NCI-H345 (cell line): ENCODE data around the gene SLC9A5.

Experiments used
- DNase-seq: peaks from one replicate; lab custom pipeline; 2025; lab: John Stamatoyannopoulos, UW

The SLC9A5 gene

DNA sequence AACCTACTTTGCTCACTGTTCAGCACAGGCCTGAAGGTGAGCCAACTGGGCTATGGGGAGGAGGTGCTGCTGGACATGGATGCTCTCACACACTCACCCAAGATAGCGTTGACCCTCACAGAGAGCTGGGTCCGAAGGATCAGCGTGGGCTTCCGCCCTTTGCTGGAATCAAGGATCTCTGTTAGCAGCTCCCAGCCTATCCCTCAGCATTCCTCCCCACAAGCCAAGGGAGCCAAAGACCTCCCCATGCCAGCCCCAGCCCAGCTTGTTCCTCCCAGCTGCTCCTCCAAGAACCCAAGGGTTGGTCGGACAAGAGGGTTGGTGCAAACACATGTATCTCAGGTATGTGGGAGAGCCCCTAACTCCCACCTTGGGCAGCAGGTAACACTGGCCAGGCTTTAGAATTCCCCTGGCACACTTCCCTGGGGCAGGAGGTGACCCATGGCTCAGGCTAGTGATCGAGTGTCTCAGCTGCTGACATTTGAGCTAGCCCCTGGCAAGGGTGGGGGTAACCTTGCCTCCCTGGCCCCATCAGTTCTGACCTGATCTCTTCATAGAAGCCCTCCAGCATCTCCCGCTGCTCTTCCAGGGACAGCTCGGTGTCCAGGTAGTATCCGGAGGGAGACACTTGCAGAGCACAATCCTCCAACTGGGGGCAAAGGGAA, 9.8 kb upstream of the SLC9A5 start:
- DNase-seq: no peak

DNA sequence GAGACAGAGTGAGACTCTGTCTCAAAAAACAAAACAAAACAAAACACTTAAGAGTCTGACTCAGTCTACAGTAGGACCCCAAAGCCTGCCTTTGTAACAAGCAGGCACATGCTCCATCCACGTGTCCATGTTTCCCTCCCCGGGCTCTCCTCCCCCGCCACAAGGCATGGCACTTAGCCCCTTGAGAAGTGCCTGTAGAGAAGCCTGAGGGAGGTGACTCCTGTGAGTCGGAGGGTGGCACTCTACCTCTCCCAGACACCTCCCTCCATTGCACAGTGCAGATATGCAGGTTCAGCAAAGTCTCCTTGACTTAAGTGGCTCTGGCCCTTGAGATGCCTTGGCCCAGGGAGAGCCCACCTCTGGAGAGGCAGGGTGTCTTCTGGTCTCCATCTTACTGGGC, 8.3 kb upstream of the SLC9A5 start:
- DNase-seq: no peak

DNA sequence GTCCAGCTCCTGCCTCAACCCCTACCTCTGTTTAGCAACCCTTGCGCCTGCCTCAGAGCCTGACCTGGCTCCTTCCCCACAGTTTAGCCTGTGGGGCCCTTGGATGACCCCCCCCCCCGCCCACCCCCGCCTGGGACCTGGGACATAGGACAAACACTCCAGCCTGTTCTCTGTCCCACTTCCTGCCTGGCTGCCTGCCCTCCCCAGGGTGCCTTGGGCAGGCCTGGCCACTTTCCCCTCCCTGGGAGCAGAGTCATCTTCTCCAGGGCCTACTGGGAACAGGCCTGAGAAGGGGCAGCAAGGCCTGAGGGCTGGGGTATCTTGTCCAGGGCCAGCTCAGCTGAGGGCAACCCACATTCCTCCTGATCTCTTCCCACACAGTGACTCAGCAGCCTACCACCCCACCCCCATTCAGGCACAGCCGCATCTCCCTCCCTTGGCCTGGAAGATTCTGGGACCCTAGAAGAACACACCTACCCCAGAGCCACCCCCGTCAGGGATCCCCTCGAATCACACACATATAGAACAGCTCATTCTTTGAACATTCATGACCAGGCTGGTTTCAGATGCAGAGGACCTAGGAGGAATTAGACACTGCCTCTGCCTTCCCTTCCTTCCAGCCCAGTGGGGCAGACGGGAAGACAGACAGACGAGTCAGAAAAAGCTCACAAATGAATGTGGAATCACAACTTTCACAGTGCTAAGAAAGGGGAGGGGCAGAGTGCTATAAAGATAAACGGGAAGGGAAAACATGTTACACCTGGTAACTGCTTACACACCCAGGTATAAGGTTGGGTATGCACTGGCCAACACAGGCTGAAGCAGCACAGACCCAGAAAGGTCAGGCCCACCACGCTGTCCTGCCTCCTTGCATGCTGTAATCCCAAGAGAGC, 7.5 kb upstream of the SLC9A5 start:
- no peak for DNase-seq

DNA sequence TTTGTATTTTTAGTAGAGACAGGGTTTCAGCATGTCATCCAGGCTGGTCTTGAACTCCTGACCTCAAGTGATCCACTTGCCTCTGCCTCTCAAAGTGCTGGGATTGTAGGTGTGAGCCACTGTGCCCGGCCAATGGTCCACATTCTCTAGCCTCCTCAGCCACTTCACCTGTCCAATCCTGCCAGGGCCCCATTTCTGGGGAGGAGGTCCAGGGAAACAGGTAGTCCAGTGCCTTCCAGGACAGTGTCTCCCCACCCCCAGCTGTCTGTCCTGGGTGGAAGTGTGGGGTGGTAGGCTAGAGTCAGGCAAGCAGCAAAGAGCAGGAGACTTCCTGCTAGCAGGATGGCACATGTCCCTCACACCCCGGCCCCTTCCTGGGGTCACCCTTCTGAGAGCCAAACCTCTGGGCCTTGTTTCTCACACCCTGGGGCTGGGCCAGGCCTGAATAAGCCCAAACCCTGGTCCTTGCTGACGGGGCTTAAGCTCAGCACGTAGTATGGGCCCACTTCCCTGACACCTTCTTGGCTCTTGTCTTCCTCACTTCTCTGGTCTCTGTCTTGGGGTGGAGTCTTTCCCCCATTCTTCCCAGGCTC, 6.5 kb upstream of the SLC9A5 start:
- no peak for DNase-seq

DNA sequence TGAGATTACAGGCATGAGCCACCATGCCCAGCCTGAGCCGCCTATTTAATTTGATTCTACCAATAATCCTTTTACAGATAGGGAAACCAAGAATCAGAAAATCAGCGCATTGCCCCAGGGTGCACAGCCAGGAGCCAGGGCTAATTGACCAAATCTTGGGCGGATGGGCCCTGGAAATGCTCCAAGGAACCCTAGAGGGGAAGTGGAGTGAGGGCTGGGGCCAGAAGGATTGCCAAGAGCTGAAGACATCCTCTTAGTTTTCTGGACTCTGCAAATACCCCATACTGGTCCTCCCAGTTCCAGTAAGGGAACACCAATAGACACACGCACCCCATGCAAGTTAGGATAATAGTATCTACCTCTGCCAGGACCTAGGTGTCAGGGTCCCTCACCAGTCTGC, 5.3 kb upstream of the SLC9A5 start:
- DNase-seq: no peak

DNA sequence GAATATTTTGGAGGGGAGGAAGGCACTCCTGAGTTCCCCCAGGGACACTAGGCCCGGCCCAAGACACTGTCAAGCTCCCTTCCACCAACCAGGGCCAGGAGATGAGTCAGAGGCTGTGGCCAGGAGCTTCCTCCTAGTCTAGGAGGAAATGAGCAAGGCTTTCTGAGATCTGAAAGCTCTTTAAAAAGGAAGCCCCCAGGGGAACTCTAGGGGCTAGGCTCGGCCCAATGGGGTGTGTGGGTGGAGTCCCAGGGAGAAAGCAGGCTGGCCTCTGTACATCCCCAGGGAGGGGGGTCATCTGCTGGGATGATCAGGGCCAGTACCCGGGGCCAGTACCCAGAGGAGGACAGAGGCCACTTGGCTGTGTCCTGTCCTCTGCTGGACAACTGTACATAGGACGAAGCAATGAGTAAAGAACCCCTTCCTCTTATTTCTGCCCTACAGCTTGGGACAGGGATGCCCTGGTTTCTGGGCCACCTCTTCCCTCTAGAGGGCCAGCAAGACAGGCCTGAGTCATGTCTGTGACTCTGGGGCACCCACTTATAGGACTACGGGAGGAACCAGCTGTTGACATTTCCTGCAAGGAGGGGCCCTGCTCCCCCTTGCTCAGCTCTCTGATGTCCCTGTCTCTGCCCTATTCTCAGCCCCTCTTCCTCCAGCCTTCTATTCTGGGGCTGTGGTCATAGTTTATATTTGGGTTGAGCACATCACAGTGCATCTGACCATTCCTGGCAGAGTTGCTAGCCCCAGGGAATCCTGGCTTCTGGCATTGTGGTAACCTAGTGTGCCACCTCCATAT, 4.2 kb upstream of the SLC9A5 start:
- no peak for DNase-seq

DNA sequence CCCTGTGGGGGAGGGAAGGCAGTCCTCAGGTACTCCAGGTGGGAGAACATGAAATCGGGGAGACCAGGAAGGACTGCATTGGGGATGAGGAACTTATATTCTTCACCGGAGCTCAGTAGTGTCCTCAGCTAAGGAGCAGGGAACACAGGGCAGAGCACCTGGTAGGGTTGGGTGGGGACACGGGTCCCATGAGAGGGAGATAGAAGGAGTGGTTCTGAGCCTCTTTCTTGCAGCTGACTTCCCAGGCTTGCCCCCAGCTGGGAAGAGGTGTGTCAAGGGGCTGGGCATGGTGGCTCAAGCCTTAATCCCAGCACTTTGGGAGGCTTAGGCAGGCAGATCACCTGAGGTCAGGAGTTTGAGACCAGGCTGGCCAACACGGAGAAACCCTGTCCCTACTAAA, 3.6 kb upstream of the SLC9A5 start:
- no peak for DNase-seq

DNA sequence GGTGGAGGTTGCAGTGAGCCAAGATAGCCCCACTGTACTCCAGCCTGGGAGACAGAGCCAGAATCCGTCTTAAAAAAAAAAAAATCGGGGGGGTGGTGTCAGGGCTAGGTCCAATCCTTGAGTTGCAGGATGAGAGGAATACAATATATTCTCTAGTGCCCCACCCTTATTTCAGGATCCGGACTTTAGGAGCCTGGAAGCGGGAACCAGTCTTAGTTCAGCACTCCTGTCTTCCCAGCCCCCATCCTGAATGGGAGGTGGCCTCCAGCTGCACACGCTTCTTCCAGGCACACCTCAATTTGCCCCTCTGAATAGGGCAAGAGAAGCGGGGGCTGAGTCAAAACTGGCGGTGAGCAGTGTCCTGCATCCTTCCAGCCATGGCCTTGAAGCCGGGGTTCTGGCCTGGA, 3.1 kb upstream of the SLC9A5 start:
- DNase-seq: no peak

DNA sequence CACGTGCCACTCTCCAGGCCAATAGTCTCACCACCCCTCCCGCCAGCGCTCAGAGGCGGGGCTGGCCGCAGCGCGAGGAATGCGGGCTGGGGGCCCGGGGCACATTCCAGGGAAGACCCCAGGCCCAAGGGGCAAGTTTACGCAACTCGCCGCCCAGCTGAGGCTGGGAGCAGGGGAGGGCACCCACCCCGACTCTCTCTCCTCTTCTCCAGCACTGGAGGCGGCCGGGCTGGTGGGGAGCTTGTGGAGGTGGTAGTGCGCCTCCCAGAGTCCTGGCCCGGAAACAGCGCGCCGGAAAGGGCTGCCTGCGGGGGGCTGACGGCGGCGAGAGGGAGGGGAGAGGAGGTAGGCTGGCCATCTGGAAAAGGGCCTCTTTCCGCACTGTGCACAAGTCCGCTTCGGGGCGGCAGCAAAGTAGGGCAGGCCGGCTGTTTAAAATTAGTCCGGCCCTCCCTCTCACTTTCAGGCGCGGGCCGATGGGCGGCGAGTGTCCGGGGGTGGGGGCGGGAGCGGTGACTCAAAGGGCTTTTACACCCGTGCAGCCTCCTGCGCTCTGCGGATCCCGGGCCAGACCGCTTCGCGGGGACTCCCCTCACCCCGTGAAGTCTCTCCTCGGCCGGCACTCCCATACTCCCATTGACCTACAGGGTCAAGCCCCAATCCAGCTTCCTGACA, 2.6 kb upstream of the SLC9A5 start:
- no peak for DNase-seq

DNA sequence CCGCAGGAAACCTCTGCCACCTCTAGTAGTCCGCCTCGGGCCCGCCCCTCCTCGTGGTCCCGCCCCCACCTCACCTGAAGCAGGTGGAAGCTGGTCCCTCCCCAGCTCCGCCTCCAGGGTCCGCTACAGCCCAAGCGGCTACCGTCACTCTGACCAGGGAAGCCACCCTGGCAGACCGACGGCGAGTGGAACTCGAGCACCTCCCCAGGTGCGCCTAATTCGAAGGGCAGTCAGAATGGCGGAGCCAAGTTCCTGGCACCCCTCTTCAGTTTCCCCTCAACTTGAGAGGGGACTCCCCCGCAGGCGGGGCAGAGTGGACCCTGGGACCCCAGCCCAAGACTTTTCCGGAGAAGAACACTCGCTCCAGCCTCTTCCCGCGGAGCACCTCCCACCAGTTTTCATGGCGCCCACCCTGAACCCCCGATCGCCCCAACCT, 2.0 kb upstream of the SLC9A5 start:
- DNase-seq: peak; percentile 59

DNA sequence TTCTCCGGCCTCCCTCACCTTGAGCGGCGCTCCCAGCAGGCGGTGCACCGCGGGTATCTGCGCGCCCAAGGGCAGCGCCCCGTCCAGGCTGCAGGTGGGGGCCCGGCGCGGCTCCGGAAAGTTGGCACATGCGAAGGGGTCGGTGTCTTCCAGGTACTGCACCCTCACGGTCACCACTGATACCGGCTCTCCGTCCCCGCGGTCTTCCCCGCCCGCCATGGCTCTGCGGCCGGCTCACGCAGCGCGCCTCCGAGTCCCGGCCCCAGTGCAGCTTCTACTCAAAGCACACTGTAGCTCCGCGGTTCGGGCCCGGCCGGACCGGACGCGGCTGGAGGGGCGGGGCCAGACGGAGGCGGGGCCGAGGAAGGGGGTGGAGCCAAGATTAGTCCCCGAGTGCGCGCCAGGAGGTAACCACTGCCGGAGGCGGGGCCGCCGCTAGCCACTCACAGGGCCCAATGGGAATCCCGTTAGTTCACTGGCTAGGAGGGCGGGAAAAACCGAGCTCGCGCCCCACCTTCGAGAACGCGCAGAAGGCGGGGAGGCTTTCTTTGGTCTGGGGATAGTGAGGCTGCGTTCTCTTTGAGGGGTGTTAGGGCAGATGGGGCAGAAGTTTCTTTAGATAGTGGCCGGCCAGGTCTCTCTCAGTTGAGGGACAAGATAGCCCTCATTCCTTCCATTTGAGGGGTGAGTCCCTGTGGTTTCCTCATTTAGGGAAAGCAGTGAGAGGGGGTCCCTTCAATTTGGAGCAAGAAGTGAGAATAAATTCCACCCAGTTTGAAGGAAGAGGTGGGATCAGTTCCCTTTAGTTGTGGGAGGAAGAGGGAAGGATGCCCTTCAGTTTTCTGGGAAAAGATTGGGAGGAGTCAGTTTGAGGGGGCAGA, 1.3 kb upstream of the SLC9A5 start, which contains the start of gene FHOD1:
TSS of gene FHOD1 (minus strand) at position 290 of the 881 bp plus-strand sequence. CDS start at position 219, 71 bp downstream.
- peak; percentile 77 for DNase-seq

DNA sequence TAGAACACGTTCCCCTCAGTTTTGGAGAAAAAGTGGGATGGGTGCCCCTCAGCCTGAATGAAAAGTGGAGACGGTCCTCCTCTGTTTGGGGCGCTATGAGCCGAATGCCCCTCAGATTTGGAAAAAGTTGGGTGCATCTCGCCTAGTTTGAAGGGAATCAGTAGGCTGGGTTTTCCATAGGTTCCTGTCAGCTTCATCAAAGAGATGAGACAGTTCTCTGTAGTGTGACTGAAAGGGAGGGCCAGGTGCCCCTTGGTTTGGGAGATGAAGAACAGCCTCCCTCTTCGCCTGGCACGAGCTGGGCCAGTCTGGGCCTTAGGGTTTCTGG, 742 bp upstream of the SLC9A5 start:
- no peak for DNase-seq

DNA sequence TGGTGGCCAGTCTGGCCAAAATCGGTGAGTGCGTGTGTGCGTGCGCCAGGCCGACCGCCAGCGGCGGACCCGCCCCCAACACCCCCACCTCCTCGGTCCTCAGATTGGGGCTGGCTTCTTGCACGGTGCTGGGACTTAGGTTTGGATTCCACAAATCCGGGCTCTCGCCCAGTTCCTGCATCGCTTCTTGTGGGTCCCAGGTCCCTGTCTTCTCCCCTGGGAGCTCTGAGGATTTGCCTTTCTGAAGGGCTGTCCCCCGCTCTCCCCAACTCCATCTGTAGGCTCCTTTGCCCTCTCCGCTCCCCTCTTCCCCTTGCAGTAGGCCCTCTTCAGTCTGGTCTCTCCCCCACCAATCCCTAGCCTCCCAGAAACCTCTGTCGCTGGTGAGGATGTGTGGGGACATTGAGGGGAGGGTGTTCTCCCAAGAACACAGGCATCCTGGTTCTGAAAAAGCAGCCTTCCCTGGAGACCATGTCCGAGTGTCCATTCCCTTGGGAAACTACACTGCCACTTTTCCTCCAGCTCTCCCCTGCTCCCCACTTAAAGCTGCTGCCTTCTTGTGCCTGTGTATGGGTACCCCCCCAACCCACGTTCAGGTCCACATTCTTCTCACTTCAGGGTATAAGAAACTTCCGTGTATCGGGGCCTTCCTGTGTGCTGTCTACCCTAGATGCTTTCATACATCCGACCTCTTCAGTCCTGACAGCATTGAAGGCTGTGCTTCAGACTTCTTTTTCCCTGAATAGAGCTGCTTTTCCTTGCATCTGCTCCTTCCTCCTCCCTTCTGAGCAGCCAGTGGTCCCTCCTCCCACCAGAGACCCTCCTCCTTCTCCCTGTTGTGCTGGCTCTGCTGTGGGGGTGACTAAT, 632 bp downstream of the SLC9A5 start:
- DNase-seq: no peak

DNA sequence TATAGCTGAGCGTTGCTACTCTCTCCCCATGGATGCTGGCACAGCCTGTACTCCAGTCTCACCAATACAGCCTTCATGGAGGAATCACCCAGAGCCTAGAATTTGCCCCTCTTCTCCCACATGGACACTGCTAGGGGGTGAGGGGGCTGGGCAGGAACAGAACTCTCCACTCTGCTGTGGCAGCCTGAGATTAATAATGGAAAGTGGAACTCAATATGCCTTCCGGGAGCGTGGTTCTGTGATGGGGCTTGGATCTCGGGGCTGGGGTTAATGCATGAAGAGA, 1.2 kb downstream of the SLC9A5 start:
- no peak for DNase-seq

DNA sequence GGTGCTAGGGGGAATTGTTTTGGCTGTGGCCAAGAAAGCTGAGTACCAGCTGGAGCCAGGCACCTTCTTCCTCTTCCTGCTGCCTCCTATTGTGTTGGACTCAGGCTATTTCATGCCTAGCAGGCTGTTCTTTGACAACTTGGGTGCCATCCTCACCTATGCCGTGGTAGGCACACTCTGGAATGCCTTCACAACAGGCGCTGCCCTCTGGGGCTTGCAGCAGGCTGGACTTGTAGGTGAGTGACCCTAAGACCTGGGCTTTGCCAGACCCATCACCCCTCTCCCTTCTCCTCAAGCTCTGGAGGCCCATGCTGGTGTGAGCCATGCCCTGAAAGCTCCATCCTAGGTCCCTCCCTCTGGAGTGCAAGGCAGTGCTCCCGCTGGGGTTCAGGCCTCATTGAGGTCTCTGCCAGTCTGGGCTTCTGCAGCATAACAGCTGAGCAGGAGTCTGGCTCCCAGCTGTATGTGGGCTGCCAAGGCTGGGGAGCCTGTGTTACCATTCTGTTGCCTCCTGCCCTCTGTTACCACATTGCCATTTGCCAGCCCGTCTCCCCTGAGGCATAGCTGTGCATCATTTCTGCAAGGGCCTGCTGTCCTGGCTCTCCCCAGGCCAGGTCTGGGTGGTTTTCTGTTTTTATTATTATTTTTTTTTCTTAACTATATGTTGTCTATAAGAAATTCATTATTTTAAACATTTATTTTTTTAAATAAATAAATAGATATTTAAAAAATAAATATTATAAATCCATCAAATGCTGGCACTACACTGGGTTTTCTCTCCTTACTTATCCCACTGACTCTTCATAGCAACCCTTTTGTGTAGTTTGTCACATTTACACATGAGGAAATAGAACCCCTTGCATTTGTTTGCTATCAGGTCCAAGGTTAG, 4.1 kb downstream of the SLC9A5 start:
- DNase-seq: no peak

DNA sequence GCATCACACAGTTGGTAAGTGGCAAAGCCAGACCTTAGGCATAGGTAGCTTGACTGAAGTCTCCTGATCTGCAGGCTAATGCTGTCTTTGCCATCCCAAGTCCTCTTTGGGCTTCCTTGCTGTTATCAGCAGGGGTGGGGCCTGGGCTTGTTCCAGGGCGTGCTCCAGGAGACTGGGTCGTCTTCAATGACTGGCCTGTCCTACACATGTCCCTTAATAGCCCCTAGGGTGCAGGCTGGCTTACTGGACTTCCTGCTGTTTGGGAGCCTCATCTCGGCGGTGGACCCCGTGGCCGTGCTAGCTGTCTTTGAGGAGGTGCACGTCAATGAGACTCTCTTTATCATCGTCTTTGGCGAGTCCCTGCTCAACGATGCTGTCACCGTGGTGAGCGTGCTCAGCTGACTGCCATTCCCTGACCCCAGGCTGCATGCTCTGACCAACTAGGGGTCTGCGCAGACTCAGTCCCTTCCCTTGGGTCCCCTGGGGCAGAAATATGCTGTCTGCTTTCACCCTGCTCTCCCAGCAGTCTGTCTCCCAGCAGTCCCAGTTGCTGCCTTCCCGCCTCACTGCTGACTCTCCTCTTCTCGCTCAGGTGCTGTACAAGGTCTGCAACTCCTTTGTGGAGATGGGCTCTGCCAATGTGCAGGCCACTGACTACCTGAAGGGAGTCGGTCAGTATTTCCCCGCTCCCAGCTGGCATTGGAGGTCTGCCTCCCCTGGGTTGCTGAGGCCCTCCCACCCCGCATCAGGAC, 6.2 kb downstream of the SLC9A5 start:
- DNase-seq: no peak

DNA sequence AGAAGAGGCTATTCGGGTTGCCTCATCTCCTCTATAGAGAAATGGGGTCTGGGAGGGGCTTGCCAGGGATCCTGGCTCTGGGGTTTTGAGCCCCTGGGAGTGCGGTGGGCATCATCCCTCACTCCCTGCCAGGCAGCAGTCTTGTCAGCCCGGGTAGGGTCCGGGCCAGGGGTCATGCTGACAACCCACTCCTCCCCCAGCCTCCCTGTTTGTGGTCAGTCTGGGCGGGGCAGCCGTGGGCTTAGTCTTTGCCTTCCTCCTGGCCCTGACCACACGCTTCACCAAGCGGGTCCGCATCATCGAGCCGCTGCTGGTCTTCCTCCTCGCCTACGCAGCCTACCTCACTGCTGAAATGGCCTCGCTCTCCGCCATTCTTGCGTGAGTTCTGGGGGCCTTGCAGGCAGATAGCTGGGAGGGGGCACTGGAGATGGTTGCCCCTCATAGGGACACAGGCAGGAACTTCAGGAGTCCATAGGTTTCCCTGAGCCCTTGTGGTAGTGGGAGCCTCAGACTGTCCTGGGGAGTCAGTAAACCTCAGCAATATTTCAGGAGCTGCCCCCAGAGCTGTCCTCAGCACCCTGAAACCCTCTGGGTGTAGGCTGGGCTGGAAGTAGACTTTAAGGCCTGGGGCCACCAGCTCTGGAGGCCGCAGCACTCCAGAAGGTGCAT, 6.9 kb downstream of the SLC9A5 start:
- no peak for DNase-seq
